Epithelial cell of proximal tubule (primary cell): Measurements from ENCODE around the gene ISL2. TPM values are rescaled to one million over a fixed set of nuclear protein-coding genes. Genes with fewer than 3 reads are reported as not detected.

Experiments used
- DNase-seq: peaks from one replicate; pipeline ENCODE4 v3.0.0-alpha.2; 2011; ENCODE audit warnings: low read depth
- H3K4me3 ChIP-seq: 2 replicates; pipeline ENCODE4 v1.5.1; 2011; ENCODE audit warnings: low read depth, mild to moderate bottlenecking, low read length
- total RNA-seq: library from RNA; depleted of rRNA; stranded (reverse); fragments of >200 nt; gene quantifications from 2 replicates; pipeline ENCODE4 v1.2.3, GENCODE V29; 2015
- TF ChIP-seq, protein P1 (sequence below): conservative IDR thresholded peaks from 2 replicates; pipeline ENCODE4 v1.5.1; 2012; ENCODE audit warnings: low read depth, mild to moderate bottlenecking, low read length

Gene ISL2
- total RNA-seq, 1 donor from 2014 or later: 0.69 TPM

DNA sequence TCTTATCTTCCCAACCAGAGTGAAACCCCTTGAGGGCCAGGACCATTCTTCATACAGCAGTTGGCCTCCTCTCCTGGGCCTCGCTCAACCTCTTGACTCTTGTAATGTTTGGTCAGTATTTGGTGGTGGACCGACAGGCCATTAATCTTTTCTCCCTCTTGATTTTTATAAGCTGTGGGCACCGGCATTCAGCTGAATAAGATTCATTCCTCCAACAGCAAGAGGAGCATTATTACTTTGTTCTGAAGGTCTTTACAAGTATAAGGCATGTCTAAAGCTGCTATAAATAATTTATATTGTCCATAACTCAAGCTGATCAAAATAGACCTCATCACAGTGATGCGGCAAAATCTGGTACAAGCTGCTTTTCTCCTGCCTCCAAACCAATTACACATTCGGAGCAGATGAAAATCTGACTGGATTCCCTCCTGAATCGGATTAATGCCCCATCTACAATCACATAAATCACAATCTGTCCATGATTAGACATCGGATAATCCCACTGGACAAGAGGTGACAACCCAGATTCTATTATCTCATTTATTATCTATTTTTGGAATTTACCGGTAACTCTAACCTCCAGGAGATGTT, 8.4 kb upstream of the ISL2 start:
- H3K4me3 ChIP-seq: no peak overlapping the region
- DNase-seq: no peak
- TF ChIP-seq, protein P1, sequence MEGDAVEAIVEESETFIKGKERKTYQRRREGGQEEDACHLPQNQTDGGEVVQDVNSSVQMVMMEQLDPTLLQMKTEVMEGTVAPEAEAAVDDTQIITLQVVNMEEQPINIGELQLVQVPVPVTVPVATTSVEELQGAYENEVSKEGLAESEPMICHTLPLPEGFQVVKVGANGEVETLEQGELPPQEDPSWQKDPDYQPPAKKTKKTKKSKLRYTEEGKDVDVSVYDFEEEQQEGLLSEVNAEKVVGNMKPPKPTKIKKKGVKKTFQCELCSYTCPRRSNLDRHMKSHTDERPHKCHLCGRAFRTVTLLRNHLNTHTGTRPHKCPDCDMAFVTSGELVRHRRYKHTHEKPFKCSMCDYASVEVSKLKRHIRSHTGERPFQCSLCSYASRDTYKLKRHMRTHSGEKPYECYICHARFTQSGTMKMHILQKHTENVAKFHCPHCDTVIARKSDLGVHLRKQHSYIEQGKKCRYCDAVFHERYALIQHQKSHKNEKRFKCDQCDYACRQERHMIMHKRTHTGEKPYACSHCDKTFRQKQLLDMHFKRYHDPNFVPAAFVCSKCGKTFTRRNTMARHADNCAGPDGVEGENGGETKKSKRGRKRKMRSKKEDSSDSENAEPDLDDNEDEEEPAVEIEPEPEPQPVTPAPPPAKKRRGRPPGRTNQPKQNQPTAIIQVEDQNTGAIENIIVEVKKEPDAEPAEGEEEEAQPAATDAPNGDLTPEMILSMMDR: no peak

DNA sequence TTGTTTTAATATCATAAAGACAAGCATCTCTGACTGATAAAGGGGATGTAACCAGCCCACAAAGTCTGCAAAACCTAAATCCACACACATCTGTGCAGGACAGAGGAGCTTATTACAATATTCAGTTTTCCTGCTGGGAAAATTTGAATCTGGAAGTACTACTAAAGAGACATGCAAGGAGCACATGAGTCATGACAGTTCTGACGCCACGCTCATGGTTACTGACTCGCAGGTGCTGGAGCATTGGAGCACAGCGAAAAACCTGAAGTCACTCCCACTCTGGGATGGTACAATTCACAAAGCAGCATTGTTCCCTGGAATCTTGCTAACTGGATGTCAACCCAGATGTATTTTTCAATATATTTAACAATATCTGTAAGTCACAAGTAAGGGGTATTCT, 7.6 kb upstream of the ISL2 start:
- H3K4me3 ChIP-seq: no peak overlapping the region
- DNase-seq: peak; percentile 41
- TF ChIP-seq, protein P1: no peak

DNA sequence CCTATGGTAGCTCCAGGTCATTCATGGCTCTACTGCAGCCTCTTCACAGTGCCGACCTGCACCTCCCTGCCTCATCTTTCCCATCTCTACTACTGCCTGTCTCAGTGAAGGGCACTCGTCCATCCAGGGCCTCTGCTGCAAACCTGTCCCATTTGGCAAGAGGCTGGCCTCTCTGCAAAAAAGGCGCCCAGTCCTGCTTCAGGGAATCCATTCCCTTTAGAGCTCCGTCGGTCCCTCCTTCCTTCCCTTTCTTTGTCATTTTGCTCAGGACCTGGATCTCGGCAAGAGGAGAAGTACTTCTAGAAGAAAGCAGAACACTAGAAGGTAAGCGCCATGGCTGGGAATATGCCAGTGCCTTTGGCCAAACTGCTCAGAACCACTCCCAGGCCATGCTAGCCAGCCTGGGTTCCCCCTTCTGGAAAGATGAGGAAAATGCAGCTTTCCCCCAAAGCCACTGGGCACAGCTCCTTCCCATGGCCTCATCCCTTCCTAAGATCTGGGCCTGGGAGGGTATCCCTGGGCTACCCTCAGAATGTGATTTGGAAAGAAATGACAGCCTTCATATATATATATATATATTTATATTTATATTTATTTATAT, 6.4 kb upstream of the ISL2 start:
- DNase-seq: no peak
- TF ChIP-seq, protein P1: peak; percentile 64
- H3K4me3 ChIP-seq: no peak overlapping the region

DNA sequence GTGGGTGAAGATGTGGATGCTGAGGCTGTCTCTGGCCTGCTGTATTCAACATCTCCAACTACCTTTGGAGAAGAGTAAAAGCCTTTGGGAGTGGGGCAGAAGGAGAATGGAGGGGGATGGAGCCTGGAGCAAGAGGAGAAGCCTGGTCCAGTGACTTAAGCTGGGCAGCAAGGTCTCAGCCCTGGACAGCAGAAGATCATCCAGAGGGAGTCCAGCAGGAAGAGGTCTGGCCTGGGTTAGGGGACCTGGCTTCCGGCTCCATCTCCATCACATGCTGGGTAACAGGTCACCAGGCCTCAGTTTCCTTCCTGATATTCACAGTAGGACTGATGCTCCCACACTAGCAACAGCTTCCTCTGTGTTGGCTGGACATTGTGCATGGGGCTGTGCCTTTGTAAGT, 3.8 kb upstream of the ISL2 start:
- TF ChIP-seq, protein P1: no peak
- DNase-seq: no peak
- H3K4me3 ChIP-seq: no peak overlapping the region

DNA sequence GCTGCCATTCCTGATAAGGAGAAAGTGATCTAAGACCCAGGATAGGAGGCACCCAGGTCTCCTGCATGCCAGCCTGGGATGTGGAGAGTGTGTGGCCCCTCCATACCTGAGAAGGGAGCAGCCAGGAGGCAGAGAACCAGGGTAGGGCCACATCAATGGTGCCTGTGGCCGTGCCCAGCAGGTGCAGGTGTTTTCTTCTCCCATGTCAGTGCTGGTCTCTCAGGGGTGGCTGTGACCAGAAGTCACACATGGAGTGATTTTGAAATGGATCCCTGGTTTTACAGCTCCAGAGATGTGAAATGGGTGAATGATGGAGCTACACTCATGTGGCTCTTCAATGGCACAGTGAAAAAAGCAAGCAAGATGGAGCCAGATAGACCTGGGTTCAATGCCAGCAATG, 3.3 kb upstream of the ISL2 start:
- H3K4me3 ChIP-seq: no peak overlapping the region
- TF ChIP-seq, protein P1: no peak
- DNase-seq: no peak

DNA sequence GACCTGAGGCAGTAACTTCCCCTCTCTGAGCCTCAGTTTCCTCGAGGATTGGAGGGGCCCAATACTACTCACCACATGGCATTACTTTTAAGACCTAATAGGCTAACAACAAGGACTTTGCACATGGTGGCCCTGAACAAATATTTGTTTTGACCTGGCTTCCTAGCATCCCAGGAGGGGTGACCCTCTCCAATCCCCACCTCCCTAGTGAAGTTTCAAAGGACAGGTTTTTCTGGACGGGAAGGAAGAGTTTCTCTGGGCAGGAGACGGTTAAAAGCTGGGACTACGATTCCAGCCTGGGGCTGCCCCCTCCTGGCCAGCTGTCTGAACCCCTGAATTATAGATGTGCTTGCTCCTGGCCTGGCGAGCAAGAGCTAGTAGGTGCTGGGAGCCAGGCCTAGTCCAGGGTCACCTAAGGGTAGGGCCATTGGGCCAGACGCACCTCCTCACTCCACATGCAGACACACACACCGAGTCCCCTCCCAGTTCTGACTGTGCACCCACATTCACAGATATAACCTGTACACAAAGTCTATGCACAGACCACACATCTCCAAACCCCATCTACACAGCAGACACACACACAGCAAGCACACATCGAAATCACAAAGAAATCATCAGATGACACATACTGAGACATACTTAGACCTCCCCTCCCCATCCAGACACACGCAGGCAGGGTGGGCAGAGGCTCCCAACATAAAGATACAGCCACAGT, 2.7 kb upstream of the ISL2 start:
- no peak for DNase-seq
- no peak overlapping the region for H3K4me3 ChIP-seq
- TF ChIP-seq, protein P1: peak; percentile 35
